SK-N-SH treated with all-trans-retinoic acid at 6 μM for 48 hours (cell line): ENCODE data around the gene CCDC117.

Experiments
- ATAC-seq: fragments of 200-7000 bp; cut with Tn5 transposase; 3 replicates; pipeline ENCODE4 v1.9.1; 2020; ENCODE audit warnings: mild to moderate bottlenecking, moderate library complexity
- ARNTL ChIP-seq: fragments of 450-650 bp; formaldehyde crosslinking; IDR thresholded peaks from 2 replicates; pipeline ENCODE4 v1.5.0; 2020; ENCODE audit warnings: low read depth, mild to moderate bottlenecking, moderate library complexity, borderline replicate concordance
- CREB5 ChIP-seq: fragments of 250-450 bp; sonication (Bioruptor Pico); IDR thresholded peaks from 2 replicates; pipeline ENCODE4 v1.5.1; 2020; ENCODE audit warnings: low read depth, mild to moderate bottlenecking, moderate library complexity
- CSDC2 ChIP-seq: fragments of 250-450 bp; sonication (Bioruptor Pico); IDR thresholded peaks from 2 replicates; pipeline ENCODE4 v1.5.0; 2020; ENCODE audit warnings: mild to moderate bottlenecking, moderate library complexity
- CSRNP3 ChIP-seq: fragments of 250-450 bp; sonication (Bioruptor Pico); IDR thresholded peaks from 2 replicates; pipeline ENCODE4 v1.5.1; 2021; ENCODE audit warnings: mild to moderate bottlenecking, moderate library complexity
- ESRRG ChIP-seq: fragments of 250-450 bp; sonication (Bioruptor Pico); IDR thresholded peaks from 2 replicates; pipeline ENCODE4 v1.6.1; 2021; ENCODE audit warnings: mild to moderate bottlenecking
- ISL1 ChIP-seq: fragments of 250-450 bp; sonication (Bioruptor Pico); IDR thresholded peaks from 2 replicates; pipeline ENCODE4 v2.1.2; 2022; ENCODE audit warnings: mild to moderate bottlenecking, moderate library complexity
- PATZ1 ChIP-seq: fragments of 250-450 bp; sonication (Bioruptor Pico); IDR thresholded peaks from 2 replicates; pipeline ENCODE4 v1.8.0; 2020; ENCODE audit warnings: mild to moderate bottlenecking, moderate library complexity, borderline replicate concordance
- POU6F1 ChIP-seq: fragments of 250-450 bp; sonication (Bioruptor Pico); IDR thresholded peaks from 2 replicates; pipeline ENCODE4 v1.8.0; 2021; ENCODE audit warnings: low read depth, mild to moderate bottlenecking, moderate library complexity, borderline replicate concordance
- PPARA ChIP-seq: fragments of 250-450 bp; sonication (Bioruptor Pico); IDR thresholded peaks from 2 replicates; pipeline ENCODE4 v1.5.0; 2020; ENCODE audit warnings: mild to moderate bottlenecking, borderline replicate concordance
- RARB ChIP-seq: fragments of 250-450 bp; sonication (Bioruptor Pico); IDR thresholded peaks from 2 replicates; pipeline ENCODE4 v1.8.0; 2021; ENCODE audit warnings: mild to moderate bottlenecking, moderate library complexity
- TCF4 ChIP-seq: fragments of 250-450 bp; sonication (Bioruptor Pico); IDR thresholded peaks from 2 replicates; pipeline ENCODE4 v1.8.0; 2021; ENCODE audit warnings: mild to moderate bottlenecking, moderate library complexity, borderline replicate concordance
- TOX ChIP-seq: fragments of 250-450 bp; sonication (Bioruptor Pico); IDR thresholded peaks from 2 replicates; pipeline ENCODE4 v1.8.0; 2021; ENCODE audit warnings: mild to moderate bottlenecking, moderate library complexity, borderline replicate concordance
- ZC3H10 ChIP-seq: fragments of 250-450 bp; sonication (Bioruptor Pico); IDR thresholded peaks from 2 replicates; pipeline ENCODE4 v1.5.1; 2021; ENCODE audit warnings: mild to moderate bottlenecking, moderate library complexity
- ZFP3 ChIP-seq: fragments of 250-450 bp; sonication (Bioruptor Pico); IDR thresholded peaks from 2 replicates; pipeline ENCODE4 v1.5.0; 2020; ENCODE audit warnings: mild to moderate bottlenecking, moderate library complexity
- ZNF70 ChIP-seq: fragments of 450-650 bp; formaldehyde crosslinking; IDR thresholded peaks from 2 replicates; pipeline ENCODE4 v1.5.0; 2020; ENCODE audit warnings: mild to moderate bottlenecking, moderate library complexity
- ZNF8 ChIP-seq: fragments of 450-650 bp; formaldehyde crosslinking; IDR thresholded peaks from 2 replicates; pipeline ENCODE4 v1.5.0; 2020; ENCODE audit warnings: mild to moderate bottlenecking, moderate library complexity

The CCDC117 gene

GRCh38 chr22:28819253-28820096 lies 47.0 kb downstream of the CCDC117 start:
- no peak for ATAC-seq
- TF ChIP-seq TOX (CRISPR knock-in tag) (no peak), ESRRG (no peak), PPARA (CRISPR knock-in tag) (no peak), RARB (CRISPR knock-in tag) (no peak), POU6F1 (CRISPR knock-in tag) (no peak), ISL1 (CRISPR knock-in tag) (no peak), ZNF70 (CRISPR knock-in tag) (no peak), ZFP3 (CRISPR knock-in tag) (no peak), ZC3H10 (CRISPR knock-in tag) (no peak), PATZ1 (CRISPR knock-in tag) (no peak), TCF4 (CRISPR knock-in tag) (no peak)

- no peak for ATAC-seq
- TF ChIP-seq ZNF70 (CRISPR knock-in tag) (no peak), ISL1 (CRISPR knock-in tag) (no peak), CSDC2 (CRISPR knock-in tag) (no peak), PATZ1 (CRISPR knock-in tag) (no peak), TCF4 (CRISPR knock-in tag) (no peak)
Observed at GRCh38 chr22:28820885-28821284, 48.4 kb downstream of the CCDC117 start.

- TF ChIP-seq CREB5 (CRISPR knock-in tag) (no peak), PATZ1 (CRISPR knock-in tag) (no peak), ZFP3 (CRISPR knock-in tag) (no peak), CSRNP3 (CRISPR knock-in tag) (no peak), ZC3H10 (CRISPR knock-in tag) (no peak), ZNF8 (CRISPR knock-in tag) (no peak), RARB (CRISPR knock-in tag) (no peak), ESRRG (no peak), ARNTL (no peak), POU6F1 (CRISPR knock-in tag) (no peak)
- no peak for ATAC-seq
Observed at GRCh38 chr22:28821452-28821851, 49.0 kb downstream of the CCDC117 start.
